HG02840 (cell line): ENCODE measurements around the gene EXOC6B.

ENCODE experiments used
- ATAC-seq: cut with Tn5 transposase; IDR thresholded peaks from one replicate; pipeline ENCODE4 v1.9.1; 2021; ENCODE audit warnings: mild to moderate bottlenecking, moderate library complexity, moderate number of reproducible peaks; ENCODE audit not compliant: unreplicated experiment, low FRiP score

Gene EXOC6B

DNA sequence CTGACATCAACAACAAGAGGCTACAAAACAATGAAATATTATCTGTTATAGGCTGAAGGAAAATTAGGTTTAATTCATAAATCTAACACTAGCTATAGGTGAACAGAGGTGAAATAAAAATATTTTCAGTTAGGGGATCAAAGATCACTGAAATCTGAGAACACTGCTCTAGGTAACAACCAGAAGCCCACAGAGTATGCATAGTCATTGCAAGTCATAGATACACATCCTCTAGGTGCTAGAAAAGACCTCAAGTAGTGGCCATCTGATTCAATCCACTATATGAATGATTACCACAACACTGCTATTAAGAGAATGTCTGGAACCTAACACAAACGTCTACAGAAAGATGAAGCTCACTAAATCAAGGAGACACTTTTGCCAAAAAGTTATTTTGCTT, 413.6 kb downstream of the EXOC6B start:
- ATAC-seq: no peak

DNA sequence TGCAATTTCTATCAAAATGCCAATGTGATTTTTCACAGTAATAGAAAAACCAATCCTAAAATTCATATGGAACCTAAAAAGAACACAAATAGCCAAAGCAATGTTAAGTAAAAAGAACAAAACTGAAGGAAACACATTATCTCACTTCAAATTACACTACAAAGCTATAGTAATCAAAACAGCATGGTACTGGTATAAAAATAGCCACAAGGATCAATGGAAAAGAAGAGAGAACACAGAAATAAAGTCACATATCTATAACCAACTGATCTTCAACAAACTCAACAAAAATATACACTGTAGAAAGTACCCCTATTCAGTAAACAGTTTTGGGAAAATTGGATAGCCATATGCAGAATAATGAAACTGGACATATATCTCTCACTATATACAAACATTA, 426.0 kb downstream of the EXOC6B start:
- no peak for ATAC-seq

DNA sequence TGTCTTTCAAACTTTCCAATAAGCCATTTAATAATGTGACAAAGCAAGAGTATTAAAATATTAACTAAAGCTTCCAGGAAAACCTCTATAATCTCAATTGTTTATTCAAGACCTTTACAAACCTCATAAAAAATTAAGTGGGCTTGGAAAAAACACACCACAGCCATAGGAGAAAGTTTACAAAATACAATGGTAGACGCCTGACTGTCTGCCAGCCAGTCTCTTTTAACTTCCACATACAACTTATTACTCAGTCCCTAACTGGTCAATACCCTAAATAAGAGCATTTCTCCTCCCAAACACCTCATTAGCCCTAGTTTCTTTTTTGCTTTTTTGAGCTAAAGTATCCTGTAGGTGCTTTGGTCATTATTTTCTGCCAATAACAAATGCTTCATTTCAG, 430.7 kb downstream of the EXOC6B start:
- ATAC-seq: no peak

DNA sequence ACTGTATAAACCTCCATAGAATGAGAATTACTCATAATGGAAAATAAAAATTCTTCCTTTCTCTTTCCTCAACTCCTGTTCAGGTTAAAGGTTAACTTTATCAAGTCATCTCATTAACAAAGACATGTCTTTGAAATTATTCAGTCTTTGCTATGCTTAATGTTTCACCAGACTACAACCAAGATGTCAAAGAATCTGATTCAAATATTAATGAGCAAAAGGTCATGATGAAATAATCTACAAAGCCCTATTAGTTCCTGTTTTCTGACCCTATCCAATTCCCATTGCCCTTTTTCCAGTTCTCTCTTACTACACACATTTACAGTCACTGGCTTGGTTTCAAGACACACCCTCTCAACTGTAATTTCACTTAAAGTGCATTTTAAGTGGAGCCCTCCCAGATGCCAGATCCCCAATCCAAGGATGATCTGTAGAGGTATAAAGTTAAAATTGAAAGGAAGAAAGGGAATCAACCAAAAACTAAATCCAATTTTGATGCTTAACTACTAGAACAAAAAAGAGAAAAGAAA, 431.2 kb downstream of the EXOC6B start:
- ATAC-seq: no peak

DNA sequence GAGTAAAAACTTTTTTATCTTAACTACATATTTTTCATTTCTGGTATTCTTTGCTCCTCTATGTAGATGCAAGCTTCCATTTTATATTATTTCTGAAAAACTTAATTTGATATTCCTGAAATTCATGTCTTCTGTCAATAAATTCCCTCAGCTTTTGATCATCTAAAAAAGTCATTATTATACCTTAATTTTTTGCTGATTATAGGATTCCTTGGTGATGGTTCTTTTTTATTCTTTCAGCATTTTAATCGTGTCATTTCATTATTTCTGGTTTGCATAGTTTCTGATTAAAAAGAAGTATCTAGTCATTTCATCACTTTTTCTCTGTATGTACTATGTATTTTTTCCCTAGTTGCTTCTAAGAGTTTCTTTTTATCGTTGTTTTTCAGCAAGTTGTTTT, 436.4 kb downstream of the EXOC6B start:
- no peak for ATAC-seq

DNA sequence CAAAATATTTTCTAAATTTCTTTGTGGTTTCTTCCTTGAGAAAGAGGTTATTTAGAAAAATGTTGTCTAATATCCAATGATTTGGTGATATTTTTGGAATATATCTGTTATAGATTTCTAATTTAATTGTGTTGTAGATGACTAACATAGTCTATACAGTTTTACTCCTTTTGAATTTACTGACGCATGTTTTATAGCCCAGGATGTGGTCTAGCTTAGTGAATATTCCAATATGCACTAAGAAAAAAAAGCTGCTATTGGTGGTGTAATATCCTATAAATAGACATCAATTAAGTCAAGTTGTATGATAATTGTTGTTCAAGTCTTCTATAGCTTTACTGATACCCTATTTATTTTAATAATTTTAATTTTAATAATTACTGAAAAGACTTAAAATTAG, 437.6 kb downstream of the EXOC6B start:
- no peak for ATAC-seq

DNA sequence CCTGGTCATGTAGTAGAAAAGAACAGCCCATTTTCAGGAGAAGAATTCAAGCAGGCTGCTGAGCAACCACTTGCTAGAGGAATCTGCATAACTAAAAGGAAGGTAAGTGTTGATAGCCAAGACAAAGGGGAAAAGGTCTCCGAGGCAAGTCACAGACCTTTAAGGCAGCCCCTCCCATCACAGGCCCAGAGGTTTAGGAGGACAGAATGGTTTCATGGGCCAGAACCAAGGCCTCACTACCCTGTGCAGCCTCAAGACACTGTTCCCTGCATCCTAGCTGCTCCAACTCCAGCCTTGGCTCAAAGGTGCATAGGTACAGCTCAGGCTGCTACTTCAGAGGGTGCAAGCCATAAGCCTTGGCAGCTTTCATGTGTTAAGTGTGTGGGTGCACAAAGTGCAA, 439.5 kb downstream of the EXOC6B start:
- no peak for ATAC-seq

DNA sequence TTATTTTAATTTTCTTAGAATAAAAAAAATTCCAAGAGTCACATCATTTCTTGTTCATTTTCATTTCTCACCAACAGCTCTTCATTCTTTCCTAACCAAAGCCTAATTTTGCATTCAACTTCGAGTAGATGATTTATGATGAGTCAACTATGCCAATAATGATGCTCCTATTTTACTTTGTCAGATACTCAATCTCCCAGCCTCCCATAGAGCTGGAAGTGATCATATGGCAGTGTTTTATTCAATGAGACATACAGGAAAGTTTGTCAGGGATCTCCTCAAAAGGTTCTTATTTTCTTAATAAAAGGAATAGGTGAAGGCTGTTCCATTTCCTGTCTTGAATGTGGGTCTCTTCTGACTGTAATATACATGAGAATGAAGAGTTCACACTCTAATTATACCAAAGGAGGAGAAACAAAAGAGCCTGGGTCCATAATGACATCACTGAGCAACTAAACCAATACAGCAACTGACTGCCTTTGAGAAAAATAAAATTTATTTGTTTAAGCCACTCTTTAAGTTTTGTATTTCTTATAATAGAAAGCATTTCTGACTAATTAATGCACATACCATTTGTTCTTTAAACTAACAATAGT, 447.0 kb downstream of the EXOC6B start:
- ATAC-seq: no peak

DNA sequence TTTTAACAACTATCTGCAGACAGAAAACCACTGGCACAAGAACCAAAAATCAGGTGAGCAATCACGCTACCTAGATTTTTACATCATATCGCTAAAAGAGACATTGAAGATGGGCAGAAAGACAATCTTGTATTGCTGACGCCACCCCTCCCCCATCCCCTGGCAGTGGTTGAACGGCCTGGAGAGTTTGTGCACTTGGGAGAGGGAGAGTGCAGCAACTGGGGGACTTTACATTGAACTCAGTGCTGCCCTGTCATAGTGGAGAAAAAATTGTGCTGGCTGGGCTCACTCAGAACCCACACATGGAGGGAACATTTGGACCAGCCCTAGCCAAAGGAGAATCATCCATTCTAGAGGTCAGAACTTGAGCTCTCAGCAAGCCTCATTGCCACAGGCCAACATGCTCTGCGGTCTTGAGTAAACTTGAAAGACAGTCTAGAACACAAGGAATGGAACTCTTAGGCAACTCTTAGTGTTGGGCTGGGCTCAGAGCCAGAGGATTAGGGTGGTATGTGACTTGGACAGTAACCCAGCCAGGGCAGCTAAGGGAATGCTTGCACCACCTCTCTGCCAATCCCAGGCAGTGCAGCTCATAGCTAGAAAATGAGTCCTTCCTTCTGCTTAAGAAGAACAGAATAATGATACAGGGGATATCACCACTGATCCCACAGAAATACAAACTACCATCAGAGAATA, 458.2 kb downstream of the EXOC6B start:
- no peak for ATAC-seq

DNA sequence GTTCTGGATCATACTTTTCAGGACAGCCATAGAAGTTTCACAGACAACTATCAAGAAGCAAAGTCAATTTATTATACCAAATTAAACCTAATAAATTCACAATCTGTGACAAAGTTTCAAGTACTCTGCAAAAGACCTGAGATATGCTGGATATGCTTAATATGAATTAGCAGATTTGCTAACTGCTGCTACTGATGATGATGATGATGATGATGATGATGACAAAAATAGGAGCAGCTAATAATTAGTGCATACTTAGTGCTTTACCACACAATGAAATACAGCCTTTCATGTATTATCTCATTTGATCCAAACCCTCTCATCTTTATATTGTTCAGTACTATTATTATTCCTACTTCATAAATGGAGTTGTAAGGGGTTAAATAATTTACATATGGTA, 462.4 kb downstream of the EXOC6B start:
- no peak for ATAC-seq

DNA sequence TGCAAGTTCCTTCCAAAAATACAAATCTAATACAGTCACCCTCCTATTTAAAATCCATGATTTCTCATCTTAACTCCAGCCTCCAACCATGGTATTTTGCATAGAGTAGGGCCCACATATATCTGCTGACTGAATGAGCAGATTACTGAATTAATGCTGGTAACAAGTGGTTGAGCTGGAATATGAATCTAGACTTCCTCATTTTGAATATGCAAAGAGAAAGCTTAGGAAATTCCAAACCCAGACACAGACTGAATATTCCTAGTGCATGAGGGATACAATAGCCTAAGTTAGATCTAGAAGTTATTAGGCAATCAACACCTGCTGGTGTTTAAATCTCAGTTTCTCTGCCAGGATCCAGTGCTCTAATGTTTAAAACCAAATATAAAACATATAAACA, 463.1 kb downstream of the EXOC6B start:
- ATAC-seq: no peak

DNA sequence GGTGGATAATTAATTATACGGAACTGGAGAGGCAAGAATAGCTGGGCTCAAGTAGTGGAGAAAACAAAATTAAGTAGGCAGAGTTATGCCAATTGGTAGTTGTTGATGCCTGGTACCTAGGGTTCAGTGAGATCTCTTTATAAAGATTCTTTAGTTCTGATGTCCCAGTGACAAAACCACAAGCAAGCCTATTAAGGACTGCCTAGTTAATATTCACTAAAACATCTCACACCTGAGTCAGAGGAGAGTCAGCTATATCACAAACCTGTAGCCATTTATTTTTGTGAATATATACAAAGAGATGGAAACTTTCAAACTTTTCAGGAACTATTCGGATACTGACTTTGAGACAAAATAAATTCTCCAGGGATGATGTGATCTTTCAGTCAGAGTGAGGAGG, 464.3 kb downstream of the EXOC6B start:
- ATAC-seq: no peak

DNA sequence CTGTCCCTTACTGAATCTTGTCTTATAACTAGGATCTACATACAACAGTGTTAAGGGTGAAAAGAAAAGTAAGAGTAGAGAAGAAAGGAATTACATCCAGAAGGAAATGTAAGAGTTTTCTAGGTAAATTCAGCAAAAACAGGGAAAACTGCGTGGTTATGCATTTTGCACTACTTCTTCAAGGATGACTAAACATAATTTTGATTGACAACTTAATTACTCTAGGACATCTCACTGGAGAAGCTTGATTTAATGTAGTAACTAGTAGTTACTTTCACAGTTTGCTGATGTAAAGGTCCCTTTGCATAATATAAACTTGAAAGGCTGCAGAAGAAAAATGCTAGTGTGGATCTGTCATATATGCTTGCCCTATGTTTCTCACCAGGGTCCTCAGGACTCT, 464.8 kb downstream of the EXOC6B start:
- no peak for ATAC-seq

DNA sequence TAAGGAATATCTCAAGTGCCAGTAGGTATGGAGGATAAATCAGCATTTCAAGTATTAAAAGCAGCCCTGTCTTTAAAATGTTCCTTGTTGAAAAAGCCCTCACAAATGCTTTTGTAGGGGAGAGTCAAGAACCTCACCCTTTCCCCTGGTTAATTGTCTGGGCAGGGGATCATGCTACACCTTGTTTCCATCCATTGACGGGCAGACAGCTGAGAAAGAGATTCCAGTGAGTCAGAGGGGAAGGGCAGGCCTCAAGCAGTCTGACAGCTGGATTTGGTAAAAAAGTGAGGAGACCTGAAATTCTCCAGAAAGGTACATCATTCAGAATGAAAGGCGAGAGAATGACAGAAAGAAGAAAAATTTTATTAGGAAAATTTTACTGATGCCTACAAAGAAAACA, 475.0 kb downstream of the EXOC6B start:
- no peak for ATAC-seq

DNA sequence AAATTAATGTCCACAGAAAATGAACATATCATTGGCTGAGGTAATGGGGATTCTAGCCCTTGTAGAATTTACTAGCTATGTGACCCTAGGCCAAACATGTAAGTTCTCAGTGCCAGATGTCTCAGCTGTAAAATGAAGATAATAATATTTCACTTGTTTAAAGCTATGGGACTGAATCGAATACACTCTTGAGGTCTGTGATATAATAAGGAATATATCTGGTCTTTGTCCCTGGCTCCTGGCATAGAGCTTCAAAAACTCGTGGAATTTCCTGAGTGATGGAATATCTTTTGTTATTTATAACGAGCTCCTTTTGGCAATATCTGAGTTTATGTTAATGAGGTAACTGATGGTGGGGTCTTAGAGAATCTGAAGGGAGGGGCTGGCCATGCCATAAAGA, 476.8 kb downstream of the EXOC6B start:
- ATAC-seq: no peak

DNA sequence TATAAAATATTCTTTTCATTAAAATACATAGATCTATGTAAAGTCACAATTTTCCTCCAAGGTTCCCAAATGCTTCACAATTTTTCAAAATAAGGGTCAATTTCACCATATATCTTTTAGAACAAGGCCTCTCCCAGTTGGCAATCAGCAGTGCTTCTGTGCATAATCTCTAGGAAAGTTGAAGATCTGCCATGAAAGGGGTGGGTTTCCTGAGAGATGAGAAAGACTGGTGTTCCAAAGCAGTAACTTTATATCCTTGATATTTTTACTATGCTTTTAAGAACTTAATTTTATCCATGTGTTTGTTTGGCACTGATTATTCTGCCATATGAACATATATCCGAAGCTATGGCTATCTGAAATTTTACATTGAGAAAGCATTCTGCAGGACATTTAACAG, 478.8 kb downstream of the EXOC6B start:
- no peak for ATAC-seq

DNA sequence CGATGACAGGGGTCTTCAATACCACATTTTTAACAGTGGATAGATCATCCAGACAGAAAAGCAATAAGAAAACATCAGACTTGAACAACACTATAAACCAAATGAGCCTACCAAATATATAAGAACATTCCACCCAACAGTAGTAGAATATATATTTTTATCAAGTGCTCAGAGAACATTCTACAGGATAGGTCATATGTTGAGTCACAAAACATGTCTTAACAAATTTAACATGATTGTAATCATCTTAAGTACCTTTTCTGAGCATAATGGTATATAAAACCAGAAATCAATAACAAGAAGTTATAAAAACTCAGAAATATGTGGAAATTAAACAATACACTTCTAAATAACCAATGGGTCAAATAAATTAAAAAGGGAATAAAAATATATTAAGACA, 484.2 kb downstream of the EXOC6B start:
- ATAC-seq: no peak

DNA sequence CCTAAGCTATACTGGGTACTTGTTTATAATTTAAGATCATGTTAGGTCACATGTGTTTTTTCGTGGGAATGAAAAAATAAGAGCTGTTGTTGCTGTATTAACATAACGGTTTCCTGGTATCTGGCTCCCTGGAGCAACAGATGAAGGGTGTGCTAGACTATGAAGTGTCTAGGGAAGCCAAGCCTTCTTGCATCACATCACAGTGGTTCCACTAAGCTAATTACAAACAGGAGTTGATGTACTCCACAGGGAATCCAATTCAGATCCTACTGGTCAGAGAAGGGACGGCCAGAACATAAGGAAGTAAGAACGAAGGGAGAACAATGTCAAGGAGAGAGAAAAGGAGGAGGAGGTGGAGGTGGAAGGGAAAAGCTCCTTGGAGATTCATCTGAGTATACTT, 485.2 kb downstream of the EXOC6B start:
- ATAC-seq: no peak

DNA sequence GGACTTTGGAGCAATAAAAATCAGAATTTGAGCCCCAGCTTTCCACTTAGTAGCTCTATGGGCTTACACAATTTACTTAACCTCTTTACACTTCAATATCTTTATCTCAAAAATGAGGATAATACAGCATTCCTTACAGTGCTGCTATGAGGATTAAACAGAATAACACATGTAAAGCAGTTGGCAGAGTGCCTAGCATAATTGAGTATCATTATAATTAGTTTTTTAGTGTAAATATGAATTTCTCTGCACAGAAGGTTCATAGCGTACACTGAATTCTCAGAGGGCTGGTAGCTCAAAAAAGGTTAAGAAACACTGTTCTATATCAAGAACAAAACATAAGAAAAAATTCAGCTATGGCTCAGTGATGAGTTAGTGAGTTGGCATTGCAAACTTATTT, 487.8 kb downstream of the EXOC6B start:
- ATAC-seq: no peak

DNA sequence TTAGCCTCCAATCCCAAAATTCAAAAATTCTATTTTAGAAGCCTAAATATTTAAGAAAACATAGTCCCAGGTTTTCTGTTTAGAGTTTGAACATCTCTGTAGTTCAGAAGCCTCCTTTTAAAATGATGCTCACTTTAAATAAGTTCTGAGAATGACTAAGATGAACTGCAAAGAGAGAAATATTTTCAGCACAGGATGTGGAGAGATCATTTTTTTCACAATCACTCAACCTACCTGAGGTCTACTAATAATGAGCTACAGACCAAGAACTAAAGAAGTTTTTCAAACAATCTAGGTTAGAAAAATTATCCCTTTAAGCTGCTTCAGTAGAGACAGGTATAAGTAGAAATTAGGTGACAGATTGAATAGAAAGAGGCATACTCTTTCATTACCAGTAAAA, 493.1 kb downstream of the EXOC6B start:
- no peak for ATAC-seq

DNA sequence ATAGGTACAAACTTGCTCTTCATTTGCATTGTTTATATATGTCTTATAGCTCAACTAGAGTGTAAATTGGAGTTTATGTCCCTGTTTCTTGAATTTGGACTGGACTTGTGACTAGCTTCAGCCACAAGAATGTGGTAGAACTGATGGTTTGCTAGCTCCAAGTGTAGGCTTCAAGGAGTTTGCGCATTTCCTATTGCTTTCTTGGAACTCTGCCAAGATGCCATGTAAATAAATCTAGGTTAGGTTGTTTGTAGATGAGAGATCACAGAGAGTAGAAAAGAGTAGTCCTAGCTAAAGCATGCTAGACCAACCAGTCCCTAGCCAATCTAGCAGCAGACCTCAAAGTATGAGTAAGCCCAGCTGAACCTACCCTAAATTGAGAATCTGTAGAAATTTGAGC, 495.2 kb downstream of the EXOC6B start:
- ATAC-seq: no peak

DNA sequence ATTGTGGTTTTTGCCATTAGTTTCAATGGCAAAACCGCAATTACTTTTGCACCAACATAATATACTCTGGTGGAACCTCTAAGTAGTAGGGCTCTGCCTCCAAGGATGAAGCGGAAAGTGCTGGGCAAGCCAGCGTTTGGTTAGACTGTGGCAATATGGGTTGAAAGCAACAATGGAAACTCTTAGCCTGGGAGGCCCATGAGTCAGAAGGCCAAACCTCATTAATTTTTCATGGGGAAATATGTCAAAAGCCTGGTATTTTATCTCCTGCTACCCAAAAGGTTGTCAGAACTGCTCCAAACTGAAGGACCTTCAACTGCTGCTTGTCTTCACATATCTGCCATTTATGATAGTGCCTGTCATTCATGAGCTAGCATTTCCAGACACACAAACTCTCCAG, 499.1 kb downstream of the EXOC6B start:
- no peak for ATAC-seq
